Bone marrow (tissue), 2 donors: ENCODE results near the gene MAMLD1.

Experiments used
- DNase-seq, 2 donors: peaks; one replicate each; lab custom pipeline; 2025; lab: John Stamatoyannopoulos, UW

The MAMLD1 gene

DNA sequence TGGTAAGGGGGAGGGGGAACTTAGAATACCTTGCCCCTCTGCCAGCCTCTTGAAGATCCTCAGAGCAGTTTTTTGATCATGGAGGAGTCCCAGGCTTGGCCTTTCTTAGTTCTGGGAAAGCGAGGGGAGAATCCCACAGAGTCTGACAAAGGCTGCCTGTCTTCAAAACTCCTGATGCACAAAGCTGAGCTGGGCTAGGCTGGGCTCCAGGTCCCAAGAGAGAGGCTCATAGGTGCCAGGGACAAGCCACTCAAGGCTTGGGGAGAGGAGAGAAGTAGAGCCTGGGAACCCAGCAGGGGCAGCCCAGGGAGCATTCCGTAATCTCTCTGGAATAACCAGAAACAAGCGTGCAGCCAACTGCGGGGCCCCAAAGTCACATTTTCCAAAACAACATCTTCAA, 168.3 kb downstream of the MAMLD1 start:
- no peak for DNase-seq

GRCh38 chrX:150533863-150534262, 170.7 kb downstream of the MAMLD1 start:
- DNase-seq: no peak

DNA sequence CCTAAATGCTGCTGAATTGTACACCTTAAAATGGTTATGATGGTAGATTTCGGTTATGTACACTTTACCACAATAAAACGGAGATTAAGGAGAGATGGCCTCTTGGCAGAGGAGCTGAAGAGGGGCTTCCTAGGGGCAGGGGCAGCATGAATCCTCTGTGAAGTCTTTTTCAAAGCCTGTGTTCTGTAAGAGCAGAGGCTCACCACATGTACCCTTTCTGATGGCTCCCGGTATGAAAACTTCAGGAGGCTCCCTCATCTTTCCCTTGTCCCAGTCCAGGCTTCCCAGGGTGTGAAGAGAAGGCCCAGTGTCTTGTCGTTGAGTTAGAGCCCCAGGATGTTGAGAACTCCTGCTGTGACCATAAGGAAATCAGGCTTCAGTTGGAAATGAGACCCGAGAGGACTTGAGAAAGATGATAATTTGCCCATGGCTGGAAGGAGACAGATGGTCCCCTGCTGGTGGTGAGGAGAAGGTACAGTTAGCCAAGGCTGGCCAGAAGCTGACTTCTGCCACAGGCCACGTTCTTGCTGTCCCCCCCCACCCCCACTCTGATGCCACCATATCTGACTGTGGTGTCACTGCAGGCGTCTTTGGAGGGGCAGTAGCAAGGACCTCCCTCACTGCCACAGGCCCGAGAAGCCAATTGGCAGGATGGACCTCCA, 173.5 kb downstream of the MAMLD1 start:
- DNase-seq: no peak

DNA sequence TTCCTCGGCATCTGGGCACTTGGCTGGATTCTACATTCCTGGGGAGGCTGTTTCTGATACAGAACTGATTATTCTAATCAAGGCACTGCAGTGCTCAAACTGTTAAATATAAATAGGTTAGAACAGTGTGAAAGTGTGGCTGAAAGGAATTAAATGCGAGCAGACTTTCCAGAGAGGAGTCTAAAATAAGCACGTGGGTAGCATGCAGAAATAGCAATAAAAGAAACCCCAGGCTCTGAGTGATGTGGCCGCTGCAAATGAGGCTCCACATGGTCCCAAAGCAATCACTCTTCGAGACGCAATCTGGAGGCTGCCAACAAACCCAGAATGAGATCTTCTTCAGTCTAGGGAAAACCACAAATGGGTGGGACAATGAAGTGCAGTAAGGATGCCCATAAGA, 174.7 kb downstream of the MAMLD1 start:
- DNase-seq: no peak

DNA sequence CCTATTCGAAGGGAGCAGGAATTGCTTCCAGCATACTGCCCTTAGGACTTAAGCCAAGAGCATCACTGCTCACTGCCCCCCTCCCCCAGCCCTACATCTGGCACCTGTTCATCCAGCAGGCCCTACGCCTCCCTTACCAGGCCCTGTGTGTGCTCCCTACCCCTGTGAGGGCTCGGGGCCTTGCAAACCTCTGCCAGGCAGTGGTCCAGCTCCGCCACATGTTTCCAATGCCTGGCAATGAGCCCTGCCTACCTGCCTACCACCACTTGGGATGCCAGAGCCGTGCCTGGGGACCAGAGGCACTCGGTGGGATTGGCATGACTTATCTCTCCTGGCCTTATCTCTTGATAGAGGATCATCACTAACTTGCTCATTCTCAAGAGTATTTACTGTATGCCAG, 177.8 kb downstream of the MAMLD1 start:
- DNase-seq: no peak

GRCh38 chrX:150542846-150543229, 179.7 kb downstream of the MAMLD1 start:
- DNase-seq: no peak

GRCh38 chrX:150543230-150544155, 180.4 kb downstream of the MAMLD1 start:
- DNase-seq: no peak

- DNase-seq: no peak
These were observed 181.2 kb downstream of the MAMLD1 start for GRCh38 chrX:150544222-150544787.

DNA sequence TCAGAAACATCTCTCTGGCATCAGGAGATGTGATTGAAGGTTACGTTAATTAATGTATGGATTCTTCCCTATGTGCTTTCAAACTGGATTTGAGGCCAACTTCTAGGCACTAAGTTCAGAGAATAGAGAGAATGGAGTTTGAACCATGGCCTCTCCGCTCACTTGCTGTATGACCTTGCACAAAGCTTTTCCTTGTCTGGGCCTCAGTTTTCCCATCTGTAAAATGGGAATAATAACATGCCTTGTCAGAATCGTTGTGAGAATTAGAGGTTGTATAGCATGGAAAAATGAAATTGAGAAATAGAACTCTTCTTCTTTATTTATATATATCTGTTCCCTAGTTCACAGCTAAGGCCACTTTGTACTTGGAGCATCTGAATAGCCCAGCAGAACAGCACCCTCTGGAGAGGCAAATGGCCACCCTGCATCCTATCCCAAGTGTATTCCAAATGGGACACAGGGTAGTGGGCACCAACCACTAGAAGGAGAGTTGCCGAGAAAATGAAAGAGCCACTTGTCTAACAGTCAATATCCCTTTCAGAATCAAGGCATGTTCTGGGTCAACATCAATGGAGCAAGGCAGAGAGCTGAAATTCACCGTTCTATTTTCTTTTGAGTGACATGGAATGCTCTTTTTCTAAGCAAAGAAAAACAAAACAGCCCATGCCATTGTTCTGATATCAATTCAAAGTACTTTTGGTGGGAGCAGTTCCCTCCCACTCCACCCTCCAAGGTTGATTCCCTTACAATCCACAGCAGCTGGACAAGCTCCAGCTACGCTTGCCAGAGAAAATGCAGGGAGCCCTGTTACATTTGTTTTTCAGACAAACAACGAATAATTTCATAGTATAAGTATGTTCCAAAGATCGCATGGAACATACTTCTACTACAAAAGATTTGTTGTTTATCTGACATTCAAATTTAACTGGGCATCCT, 182.0 kb downstream of the MAMLD1 start:
- DNase-seq: no peak

DNA sequence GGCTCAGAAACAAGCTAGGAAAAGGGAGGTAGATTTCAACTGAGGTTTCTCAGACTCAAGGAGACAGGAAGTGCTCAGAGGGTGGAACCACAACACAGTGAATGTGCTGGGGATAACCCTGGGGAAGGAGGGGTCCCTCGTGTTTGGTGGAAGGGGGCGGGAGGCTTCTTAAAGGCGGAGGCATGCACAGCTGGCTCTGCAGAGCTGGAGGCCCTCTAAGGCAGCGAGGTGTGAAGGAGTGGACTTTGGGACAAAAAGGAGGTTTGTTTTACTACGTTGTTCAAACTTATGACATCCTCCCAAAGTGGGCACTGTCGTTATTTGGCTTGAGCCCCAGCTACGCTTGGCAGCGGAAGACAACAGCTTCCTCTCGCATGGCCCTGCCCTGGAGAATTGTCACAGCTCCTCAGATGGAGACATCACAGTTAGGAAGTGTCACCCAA, 183.6 kb downstream of the MAMLD1 start:
- no peak for DNase-seq

- peak in 1 of 2 donors; percentile 5 for DNase-seq
These were observed 184.4 kb downstream of the MAMLD1 start for GRCh38 chrX:150547375-150548115.

- no peak for DNase-seq
These were observed 185.1 kb downstream of the MAMLD1 start for GRCh38 chrX:150548251-150548650.

- no peak for DNase-seq
These were observed 185.6 kb downstream of the MAMLD1 start for GRCh38 chrX:150548684-150549083.

DNA sequence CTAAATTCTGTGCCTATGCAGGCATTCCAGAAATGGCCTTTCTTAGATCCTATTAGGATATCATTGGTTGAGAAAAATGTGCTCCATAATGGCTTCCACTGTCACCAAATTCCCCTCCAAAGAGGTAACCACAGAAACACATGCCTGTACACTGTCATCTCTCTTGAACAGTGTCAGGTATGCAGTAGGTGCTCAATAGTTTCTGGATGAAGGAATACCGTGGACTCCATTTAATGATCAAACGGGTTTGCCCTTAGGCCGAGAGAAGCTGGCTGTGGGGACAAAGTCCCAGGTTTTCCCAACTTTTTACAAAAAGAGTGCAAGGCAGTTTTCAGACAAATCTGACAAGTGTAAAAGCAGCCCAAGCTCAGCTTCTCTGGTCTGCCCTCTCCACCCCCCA, 188.8 kb downstream of the MAMLD1 start:
- DNase-seq: no peak

- no peak for DNase-seq
These were observed 195.3 kb downstream of the MAMLD1 start for GRCh38 chrX:150558424-150558823.
